ENCODE data around the gene DCHS2.

The DCHS2 gene

DNA sequence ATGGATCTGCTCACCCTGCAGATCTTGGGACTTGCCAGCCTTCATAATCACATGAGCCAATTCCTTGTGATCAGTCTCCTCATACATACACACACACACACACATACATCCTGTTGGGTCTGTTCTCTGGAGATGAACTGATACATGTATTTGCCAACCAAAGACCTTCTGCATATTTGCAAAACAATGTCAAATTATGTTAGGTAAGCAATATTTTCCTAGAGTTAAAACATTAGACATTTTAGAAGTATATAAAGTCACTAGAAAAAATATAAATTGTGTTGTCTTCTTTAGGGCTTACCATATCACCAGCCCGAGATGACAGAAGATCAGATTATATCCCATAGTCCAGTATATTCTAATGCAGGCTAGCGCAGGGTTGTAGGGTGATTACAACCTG is 156.0 kb downstream of the DCHS2 start:
- H3K4me3 ChIP-seq (ENCODE audit: low read depth, low read length): no peak overlapping the region
- no peak for DNase-seq
- TF ChIP-seq, protein P1, sequence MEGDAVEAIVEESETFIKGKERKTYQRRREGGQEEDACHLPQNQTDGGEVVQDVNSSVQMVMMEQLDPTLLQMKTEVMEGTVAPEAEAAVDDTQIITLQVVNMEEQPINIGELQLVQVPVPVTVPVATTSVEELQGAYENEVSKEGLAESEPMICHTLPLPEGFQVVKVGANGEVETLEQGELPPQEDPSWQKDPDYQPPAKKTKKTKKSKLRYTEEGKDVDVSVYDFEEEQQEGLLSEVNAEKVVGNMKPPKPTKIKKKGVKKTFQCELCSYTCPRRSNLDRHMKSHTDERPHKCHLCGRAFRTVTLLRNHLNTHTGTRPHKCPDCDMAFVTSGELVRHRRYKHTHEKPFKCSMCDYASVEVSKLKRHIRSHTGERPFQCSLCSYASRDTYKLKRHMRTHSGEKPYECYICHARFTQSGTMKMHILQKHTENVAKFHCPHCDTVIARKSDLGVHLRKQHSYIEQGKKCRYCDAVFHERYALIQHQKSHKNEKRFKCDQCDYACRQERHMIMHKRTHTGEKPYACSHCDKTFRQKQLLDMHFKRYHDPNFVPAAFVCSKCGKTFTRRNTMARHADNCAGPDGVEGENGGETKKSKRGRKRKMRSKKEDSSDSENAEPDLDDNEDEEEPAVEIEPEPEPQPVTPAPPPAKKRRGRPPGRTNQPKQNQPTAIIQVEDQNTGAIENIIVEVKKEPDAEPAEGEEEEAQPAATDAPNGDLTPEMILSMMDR (IDR thresholded peaks at IDR 0.05; ENCODE audit: low read depth, low read length, missing control alignments): no peak
- no peak overlapping the region for H3K27ac ChIP-seq
- in situ Hi-C loops (cut with HindIII; ENCODE audit: low pct_ligation_motif_present, low sequenced_read_pairs): no loop called here
- H3K36me3 ChIP-seq (replicated peaks): no peaks in the 10 kb centered on the region
- H3K27me3 ChIP-seq (replicated peaks): no peaks in the 10 kb centered on the region

DNA sequence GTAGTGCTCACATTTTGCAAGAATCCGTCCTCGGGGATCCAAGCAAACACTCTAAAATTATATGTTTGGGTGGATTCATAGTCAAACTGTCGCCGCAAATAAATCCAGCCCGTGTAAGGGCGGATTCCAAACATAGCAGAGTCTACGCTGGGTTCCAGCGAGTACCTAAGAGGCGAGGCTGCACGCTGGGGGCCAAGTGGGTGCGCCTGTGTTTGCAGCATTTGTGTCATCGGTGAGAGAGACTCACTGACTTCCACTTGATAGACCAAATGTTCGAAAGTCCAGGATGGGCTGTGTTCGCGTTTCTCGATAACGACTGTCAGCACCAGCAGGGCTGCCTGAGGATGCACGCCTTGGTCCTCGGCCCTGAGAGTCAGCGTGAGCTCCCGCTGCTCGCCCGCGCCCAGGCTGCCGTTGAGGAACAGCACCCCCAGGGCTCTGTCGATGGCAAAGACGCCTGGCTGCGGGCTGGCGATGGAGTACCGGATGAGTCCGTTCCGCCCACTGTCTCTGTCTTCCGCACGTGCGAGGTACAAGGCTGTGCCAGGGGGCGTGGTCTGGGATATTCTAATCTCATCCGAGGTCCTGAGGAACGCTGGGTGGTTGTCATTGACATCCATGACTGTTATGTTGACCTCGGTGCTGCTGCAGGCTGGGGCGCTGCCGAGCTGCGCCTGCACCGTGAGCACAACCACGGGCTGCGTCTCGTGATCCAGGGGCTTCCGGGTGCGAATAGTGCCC is 158.7 kb downstream of the DCHS2 start:
- H3K27me3 ChIP-seq (replicated peaks): no peaks in the 10 kb centered on the region
- TF ChIP-seq, protein P1 (IDR thresholded peaks at IDR 0.05; ENCODE audit: low read depth, low read length, missing control alignments): no peak
- H3K4me3 ChIP-seq (ENCODE audit: low read depth, low read length): peak overlapping the region; percentile 40
- in situ Hi-C loops (cut with HindIII; ENCODE audit: low pct_ligation_motif_present, low sequenced_read_pairs): no loop called here
- no peaks in the 10 kb centered on the region for H3K36me3 ChIP-seq (replicated peaks)
- peak; percentile 9 for DNase-seq
- no peak overlapping the region for H3K27ac ChIP-seq

DNA sequence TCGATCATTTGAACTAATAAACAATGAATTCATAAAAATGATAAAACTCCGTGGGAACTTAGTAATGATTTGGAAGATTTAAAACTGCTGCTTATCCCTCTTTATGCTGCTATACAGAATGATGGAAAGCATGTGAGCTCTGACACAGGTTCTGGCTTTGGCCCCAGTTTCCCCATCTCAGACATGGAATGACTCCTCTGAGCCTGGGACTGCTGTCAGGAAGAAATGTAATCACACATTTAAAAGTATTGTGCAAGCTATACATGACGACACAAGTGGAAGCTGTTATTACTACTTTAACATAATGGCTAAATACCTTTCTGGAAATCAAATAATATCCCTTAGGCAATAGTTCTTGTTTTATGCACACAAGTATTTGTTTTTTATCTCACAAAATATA is 161.7 kb downstream of the DCHS2 start:
- DNase-seq: no peak
- no peak overlapping the region for H3K27ac ChIP-seq
- in situ Hi-C loops (cut with HindIII; ENCODE audit: low pct_ligation_motif_present, low sequenced_read_pairs): no loop called here
- H3K4me3 ChIP-seq (ENCODE audit: low read depth, low read length): no peak overlapping the region
- H3K27me3 ChIP-seq (replicated peaks): no peaks in the 10 kb centered on the region
- TF ChIP-seq, protein P1 (IDR thresholded peaks at IDR 0.05; ENCODE audit: low read depth, low read length, missing control alignments): no peak
- no peaks in the 10 kb centered on the region for H3K36me3 ChIP-seq (replicated peaks)

DNA sequence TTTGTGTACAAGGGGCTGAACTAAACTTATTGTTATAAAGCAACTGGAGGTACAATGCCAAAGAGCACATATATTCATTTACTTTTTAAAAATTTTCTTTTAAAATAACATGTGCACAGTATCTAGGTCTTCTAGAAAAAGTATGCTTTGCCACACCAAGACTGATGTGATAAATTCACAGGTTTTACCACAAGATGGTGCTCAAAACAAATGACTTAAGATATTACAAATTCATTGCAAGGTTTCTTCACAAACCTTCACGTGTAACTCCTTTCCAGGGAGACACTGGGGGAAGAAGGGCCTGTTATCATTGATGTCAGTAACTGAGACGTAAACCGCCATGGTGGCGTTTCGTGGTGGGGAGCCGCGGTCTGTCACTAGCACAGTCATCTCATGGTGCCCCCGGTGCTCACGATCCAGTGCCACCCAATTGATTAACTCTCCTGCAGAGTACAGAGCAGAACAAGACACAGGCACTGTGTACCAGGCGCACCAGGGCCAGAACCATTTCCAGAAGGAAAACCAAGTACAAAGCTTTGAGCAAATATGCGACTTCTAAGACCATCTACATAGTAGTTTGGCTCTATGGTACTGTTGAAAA is 162.2 kb downstream of the DCHS2 start:
- no peak overlapping the region for H3K27ac ChIP-seq
- no peak for DNase-seq
- no peak overlapping the region for H3K4me3 ChIP-seq (ENCODE audit: low read depth, low read length)
- no peaks in the 10 kb centered on the region for H3K36me3 ChIP-seq (replicated peaks)
- TF ChIP-seq, protein P1 (IDR thresholded peaks at IDR 0.05; ENCODE audit: low read depth, low read length, missing control alignments): peak; percentile 11
- H3K27me3 ChIP-seq (replicated peaks): no peaks in the 10 kb centered on the region
- in situ Hi-C loops (cut with HindIII; ENCODE audit: low pct_ligation_motif_present, low sequenced_read_pairs): no loop called here

DNA sequence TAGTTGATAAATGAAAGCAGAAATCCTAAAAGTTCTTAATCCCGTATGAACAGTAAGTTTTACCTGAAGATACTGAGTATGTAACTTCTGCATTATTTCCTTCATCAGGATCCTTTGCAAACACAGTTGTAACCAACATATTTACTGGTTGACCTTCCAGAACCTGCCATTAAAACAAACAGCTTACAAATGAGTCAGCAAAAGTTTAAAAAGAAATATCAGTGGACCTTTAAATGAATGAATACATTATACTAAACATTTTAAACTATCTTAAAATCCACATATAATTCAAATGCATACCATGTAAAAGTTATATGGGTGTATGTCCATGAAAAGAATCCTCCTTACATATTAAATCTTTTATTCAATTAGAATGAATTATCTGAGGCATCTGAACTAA is 163.6 kb downstream of the DCHS2 start:
- in situ Hi-C loops (cut with HindIII; ENCODE audit: low pct_ligation_motif_present, low sequenced_read_pairs): no loop called here
- no peaks in the 10 kb centered on the region for H3K27me3 ChIP-seq (replicated peaks)
- no peak overlapping the region for H3K4me3 ChIP-seq (ENCODE audit: low read depth, low read length)
- H3K36me3 ChIP-seq (replicated peaks): no peaks in the 10 kb centered on the region
- TF ChIP-seq, protein P1 (IDR thresholded peaks at IDR 0.05; ENCODE audit: low read depth, low read length, missing control alignments): no peak
- no peak overlapping the region for H3K27ac ChIP-seq
- DNase-seq: no peak
